Small intestine (tissue), 7 donors: ENCODE data around the gene POFUT2. TPM values are rescaled to one million over a fixed set of nuclear protein-coding genes. Genes with fewer than 3 reads are reported as not detected.

Experiments
- DNase-seq, 2 donors: peaks; one replicate each; pipeline versions ENCODE4 v3.0.0 to v3.0.0-alpha.2; 2013
- FAIRE-seq: peaks from 2 replicates; lab custom pipeline; 2012; peaks lifted over from hg19 to GRCh38; lab: Jason Lieb, UNC
- H3K27ac ChIP-seq, 3 donors: one replicate each; pipeline ENCODE4 v1.5.1; 2013; ENCODE audit warnings: low read length in 2 of 3, mild to moderate bottlenecking in 2 of 3, control low read depth in 1 of 3, inconsistent platforms in 1 of 3, low read depth in 1 of 3, moderate library complexity in 1 of 3
- H3K27me3 ChIP-seq, 3 donors: one replicate each; pipeline ENCODE4 v1.6.1; 2013; ENCODE audit warnings: low read length in 3 of 3, inconsistent platforms in 1 of 3; ENCODE audit not compliant: control insufficient read depth in 3 of 3, insufficient read depth in 3 of 3
- H3K36me3 ChIP-seq, 3 donors: one replicate each; pipeline ENCODE4 v1.6.1; 2013; ENCODE audit warnings: low read length in 3 of 3, inconsistent platforms in 1 of 3, low read depth in 1 of 3, mild to moderate bottlenecking in 1 of 3, moderate library complexity in 1 of 3; ENCODE audit not compliant: control insufficient read depth in 3 of 3, insufficient read depth in 2 of 3
- H3K4me1 ChIP-seq, 3 donors: one replicate each; pipeline ENCODE4 v1.6.1; 2013; ENCODE audit warnings: low read length in 2 of 3, inconsistent platforms in 1 of 3, low read depth in 1 of 3, mild to moderate bottlenecking in 1 of 3, moderate library complexity in 1 of 3; ENCODE audit not compliant: control insufficient read depth in 3 of 3, insufficient read depth in 2 of 3
- H3K4me3 ChIP-seq, 3 donors: one replicate each; pipeline ENCODE4 v1.5.1; 2013; ENCODE audit warnings: low read length in 3 of 3, control low read depth in 1 of 3, inconsistent platforms in 1 of 3, low read depth in 1 of 3, mild to moderate bottlenecking in 1 of 3, moderate library complexity in 1 of 3
- H3K9me3 ChIP-seq, 2 donors: one replicate each; pipeline ENCODE4 v1.6.1; 2013; ENCODE audit warnings: low read depth in 1 of 2, low read length in 1 of 2; ENCODE audit not compliant: control insufficient read depth in 2 of 2, insufficient read depth in 1 of 2
- WGBS, 3 donors: extraction: QIAGEN DNeasy Blood & Tissue Kit; methylation state at CpG; one replicate each; pipeline ENCODE4 v1.1.7; 2013; 5-methylcytosine and 5-hydroxymethylcytosine counted together
- polyA plus RNA-seq, 4 donors: library from polyadenylated mRNA; stranded (reverse) in 3 of 4; unstranded in 1 of 4; fragments of 200-250 nt in 3 of 4; fragments of 120-200 nt in 1 of 4; gene quantifications; one replicate each; pipeline versions ENCODE4 v1.2.1 to v1.2.3, GENCODE V29; 2013
- donor health status: healthy with polysubstance abuse.
- donor health status: control.
- donor health status: control.
- donor health status: Bipolar disorder and iron deficiency.
- donor health status: healthy.

POFUT2 gene
- polyA plus RNA-seq, 4 donors: 13.5 to 34.4 (median 26.9) TPM

- 73 to 82% (median 73%) methylated on average over 3 of the region's 3 CpGs for WGBS, 3 donors
These were observed 58.9 kb downstream of the POFUT2 start for GRCh38 chr21:45228656-45229240.

DNA sequence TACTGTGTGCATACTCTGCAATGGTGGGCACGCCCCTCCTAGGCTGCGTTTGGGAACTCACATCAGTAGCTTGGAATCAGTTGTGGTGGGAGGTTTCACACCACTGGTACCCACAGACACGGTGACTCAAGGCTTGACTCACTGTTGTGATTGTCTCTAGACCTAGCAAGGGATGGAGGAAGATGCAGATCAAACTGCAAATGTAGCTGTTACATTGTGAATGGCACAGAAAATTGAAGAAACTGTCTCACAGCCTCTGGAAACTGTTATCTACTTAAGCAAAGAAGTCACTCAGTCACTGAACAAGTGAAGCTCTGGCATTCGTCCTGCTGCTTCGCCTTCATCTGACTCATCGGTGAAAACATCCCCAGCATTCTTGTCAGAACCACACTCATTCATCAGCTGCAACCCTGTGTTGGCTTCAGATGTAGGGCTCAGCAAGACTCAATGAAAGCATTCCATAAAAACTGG is 59.5 kb downstream of the POFUT2 start:
- H3K4me1 ChIP-seq: no peaks in the 10 kb centered on the region
- no peak overlapping the region for H3K27ac ChIP-seq
- FAIRE-seq (no peak), DNase-seq (no peak)
- no peaks in the 10 kb centered on the region for H3K36me3 ChIP-seq
- H3K27me3 ChIP-seq: no peaks in the 10 kb centered on the region
- WGBS, 3 donors: 46 to 54% (median 51%) methylated on average over 6 of the region's 6 CpGs
- no peak overlapping the region for H3K4me3 ChIP-seq
- H3K9me3 ChIP-seq: no peaks in the 10 kb centered on the region

More at GRCh38 chr21:45228656-45229240, 58.9 kb downstream of the POFUT2 start:
- Histone ChIP-seq H3K9me3 (no peaks in the 10 kb centered on the region), H3K27me3 (no peaks in the 10 kb centered on the region), H3K4me3 (no peak overlapping the region), H3K27ac (no peak overlapping the region), H3K4me1 (no peaks in the 10 kb centered on the region), H3K36me3 (no peaks in the 10 kb centered on the region)
- no peak for FAIRE-seq
- DNase-seq: no peak

DNA sequence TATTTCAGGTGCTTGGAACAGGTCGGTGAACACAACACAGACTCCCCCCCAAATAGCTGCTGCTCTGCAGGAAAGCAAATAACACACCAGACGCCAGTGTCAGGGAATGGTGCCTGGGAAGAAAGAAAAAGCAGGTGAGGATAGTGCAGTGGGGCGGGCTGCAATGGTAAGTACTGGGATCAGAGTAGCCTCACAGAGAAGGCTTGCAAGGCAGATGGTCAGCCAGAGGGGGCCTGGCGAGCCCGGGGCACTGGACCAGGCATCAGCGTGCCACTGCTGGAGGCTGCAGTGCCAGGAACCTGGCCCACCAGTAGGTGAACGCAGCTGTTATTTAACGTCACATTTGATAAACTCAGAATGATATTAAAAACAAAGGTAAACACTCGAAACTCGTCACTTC is 60.0 kb downstream of the POFUT2 start:
- Histone ChIP-seq H3K9me3 (no peaks in the 10 kb centered on the region), H3K27me3 (no peaks in the 10 kb centered on the region), H3K27ac (no peak overlapping the region), H3K4me1 (no peaks in the 10 kb centered on the region), H3K36me3 (no peaks in the 10 kb centered on the region), H3K4me3 (no peak overlapping the region)
- DNase-seq (no peak), FAIRE-seq (no peak)
- WGBS, 3 donors: 68 to 76% (median 75%) methylated on average over 10 of the region's 10 CpGs

DNA sequence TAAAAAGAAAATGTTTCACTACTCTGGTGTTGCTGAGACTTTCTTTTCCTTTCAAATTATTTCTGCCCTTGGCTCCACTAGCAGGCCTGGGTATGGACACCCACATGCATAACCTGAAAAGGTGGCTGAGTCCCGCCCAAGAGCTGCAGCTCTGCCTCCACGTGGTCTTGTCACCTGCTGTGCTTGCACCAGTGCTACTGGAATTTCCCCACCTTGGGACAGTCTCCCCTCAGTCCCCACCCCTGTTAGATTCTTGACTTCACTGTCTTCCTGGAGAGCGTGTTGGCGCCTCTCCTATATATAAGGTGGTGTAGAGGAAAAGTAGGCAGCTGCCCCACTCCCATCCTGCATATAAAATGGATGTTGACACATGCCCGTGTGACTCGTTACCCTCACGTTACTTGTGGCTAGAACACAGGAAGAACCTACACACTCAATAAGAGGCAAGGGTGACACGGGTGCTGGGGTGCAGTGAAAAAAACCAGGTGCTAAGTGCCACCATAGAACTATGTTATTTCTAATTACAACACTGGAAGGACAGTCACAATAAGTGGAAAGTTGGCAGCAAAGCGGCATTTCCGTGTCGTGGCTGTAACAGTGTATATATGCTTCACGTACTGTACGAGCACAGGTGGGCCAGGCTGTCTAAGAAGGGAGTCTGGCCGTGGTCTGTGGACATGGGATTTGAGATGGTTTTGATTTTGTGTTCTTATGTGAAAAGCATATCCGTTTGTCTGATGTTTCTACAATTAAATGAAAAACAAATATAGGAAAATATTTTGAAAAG is 61.0 kb downstream of the POFUT2 start:
- no peaks in the 10 kb centered on the region for H3K27me3 ChIP-seq
- no peak overlapping the region for H3K4me3 ChIP-seq
- DNase-seq: no peak
- H3K36me3 ChIP-seq: peaks cover 0 to 5% (median 0%) of the 10 kb centered on the region in 3 donors
- no peaks in the 10 kb centered on the region for H3K4me1 ChIP-seq
- H3K9me3 ChIP-seq: no peaks in the 10 kb centered on the region
- 41 to 57% (median 48%) methylated on average over 15 of the region's 15 CpGs for WGBS, 3 donors
- FAIRE-seq: no peak
- H3K27ac ChIP-seq: no peak overlapping the region

- Histone ChIP-seq H3K4me3 (no peak overlapping the region), H3K9me3 (no peaks in the 10 kb centered on the region), H3K36me3 (peaks cover 0 to 9% (median 0%) of the 10 kb centered on the region in 3 donors), H3K4me1 (no peaks in the 10 kb centered on the region), H3K27me3 (no peaks in the 10 kb centered on the region), H3K27ac (no peak overlapping the region)
- DNase-seq: no peak
- FAIRE-seq: no peak
- WGBS, 3 donors: 84 to 86% (median 85%) methylated on average over 16 of the region's 16 CpGs
These were observed 61.9 kb downstream of the POFUT2 start for GRCh38 chr21:45225741-45226327.

- DNase-seq (no peak), FAIRE-seq (no peak)
- Histone ChIP-seq H3K4me3 (no peak overlapping the region), H3K9me3 (no peaks in the 10 kb centered on the region), H3K27ac (no peak overlapping the region), H3K27me3 (no peaks in the 10 kb centered on the region), H3K4me1 (no peaks in the 10 kb centered on the region), H3K36me3 (peaks cover 0 to 16% (median 0%) of the 10 kb centered on the region in 3 donors)
- WGBS, 3 donors: 92 to 94% (median 93%) methylated on average over 11 of the region's 11 CpGs
These were observed 62.5 kb downstream of the POFUT2 start for GRCh38 chr21:45225041-45225740.

DNA sequence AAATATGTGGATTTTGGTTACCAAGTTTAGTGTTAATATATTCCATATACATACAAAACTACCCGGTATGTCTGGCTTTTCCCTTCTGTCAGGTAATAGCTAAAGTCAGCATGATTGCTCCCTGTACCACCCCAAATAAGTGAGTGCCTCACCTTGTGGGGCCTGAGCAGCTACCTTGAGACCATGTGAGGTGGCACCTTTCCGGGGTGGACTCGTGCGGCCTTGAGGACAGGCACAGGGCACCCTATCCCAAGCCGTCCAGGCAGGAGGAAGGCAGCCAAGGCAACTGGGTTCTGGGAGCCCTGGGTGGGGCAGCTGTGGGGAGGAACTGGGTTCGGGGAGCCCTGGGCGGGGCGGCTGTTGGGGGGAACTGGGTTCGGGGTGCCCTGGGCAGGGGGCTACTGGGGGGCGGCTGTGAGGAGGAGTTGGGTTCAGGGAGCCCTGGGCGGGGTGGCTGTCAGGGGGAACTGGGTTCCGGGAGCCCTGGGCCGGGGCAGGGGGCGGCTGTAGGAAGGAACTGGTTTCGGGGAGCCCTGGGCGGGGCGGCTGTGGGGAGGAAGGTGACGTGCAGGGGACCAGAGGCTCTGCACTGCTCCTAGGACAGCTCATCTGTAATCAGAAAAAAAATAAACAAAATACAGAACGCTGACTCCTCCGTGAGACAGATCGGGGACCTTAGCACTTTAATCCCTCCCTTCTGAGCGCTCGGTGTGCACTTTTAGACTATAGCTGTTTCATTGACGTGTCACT is 63.3 kb downstream of the POFUT2 start:
- 68 to 80% (median 70%) methylated on average over 23 to 24 of the region's 24 CpGs for WGBS, 3 donors
- Histone ChIP-seq H3K27me3 (no peaks in the 10 kb centered on the region), H3K4me1 (no peaks in the 10 kb centered on the region), H3K4me3 (no peak overlapping the region), H3K36me3 (peaks cover 0 to 16% (median 0%) of the 10 kb centered on the region in 3 donors), H3K27ac (no peak overlapping the region), H3K9me3 (no peaks in the 10 kb centered on the region)
- no peak for DNase-seq
- no peak for FAIRE-seq
